ENCODE measurements around the gene SCUBE1. TPM values are rescaled to one million over a fixed set of nuclear protein-coding genes. Genes with fewer than 3 reads are reported as not detected.

SCUBE1 gene
- total and polyA plus RNA-seq, 2 donors (not counting 3 experiments of a cell fraction or from before 2014, with no cell fraction given): 0.07 TPM; not detected in 1

DNA sequence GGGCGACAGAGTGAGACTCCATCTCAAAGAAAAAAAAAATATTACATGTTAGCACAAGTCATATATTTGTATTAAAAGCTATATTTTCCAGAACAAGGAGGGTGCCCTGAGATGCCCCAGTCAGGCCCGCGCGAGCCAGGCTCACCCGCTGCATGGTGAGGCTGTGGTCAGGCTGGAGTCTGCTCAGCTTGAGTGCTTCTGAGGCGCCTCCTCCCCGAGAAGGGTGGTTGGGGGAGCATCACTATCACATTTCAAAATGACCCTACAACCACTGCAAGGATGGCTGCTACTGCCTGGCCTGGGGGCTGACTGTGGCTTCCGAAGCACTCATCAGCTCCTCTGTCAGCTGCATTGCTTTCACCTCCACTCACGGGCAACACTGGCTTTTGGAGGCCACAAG lies 77.1 kb downstream of the SCUBE1 start:
- no peak overlapping the region for H3K27ac ChIP-seq (ENCODE audit: insufficient read depth, low read depth, low read length)
- no peak overlapping the region for H2AFZ ChIP-seq (ENCODE audit: low read depth, low read length)
- H3K4me1 ChIP-seq (ENCODE audit: control insufficient read depth, extremely low read depth, insufficient read depth, low read length): peaks cover 23% of the 10 kb centered on the region
- ChIA-PET POLR2A (no interaction called here), CTCF (interaction anchor here (1.6 to 2.1 kb wide), 2 partner anchors 35 to 79 kb away, joined by 4 to 5 read pairs; no protein-coding TSS in a partner anchor)
- no peak overlapping the region for H3K9ac ChIP-seq (replicated peaks; ENCODE audit: extremely low read depth, insufficient read depth, low read length)
- no peaks in the 10 kb centered on the region for H4K20me1 ChIP-seq (replicated peaks; ENCODE audit: control insufficient read depth, extremely low read depth, insufficient read depth, low read length)
- no peak overlapping the region for H3K4me3 ChIP-seq (replicated peaks in 1 of 3; ENCODE audit: insufficient read depth in 1 of 3, low read depth in 1 of 3, low read length in 3 of 3)
- DNase-seq (ENCODE audit: low read depth, low spot score) (no peak), FAIRE-seq (no peak)
- no peaks in the 10 kb centered on the region for H3K79me2 ChIP-seq (ENCODE audit: control insufficient read depth, insufficient read depth, low read length)
- intact Hi-C loops (cut with micrococcal nuclease): no loop called here
- no peaks in the 10 kb centered on the region for H3K9me3 ChIP-seq (replicated peaks; ENCODE audit: control insufficient read depth, insufficient read depth, low read length)
- no peak overlapping the region for H3K4me2 ChIP-seq (ENCODE audit: insufficient read depth, low read length)
- BruUV-seq (replicated peaks): no TSS peak
- no peaks in the 10 kb centered on the region for H3K27me3 ChIP-seq (ENCODE audit: control insufficient read depth in 2 of 2, insufficient read depth in 2 of 2, low read length in 2 of 2)
- TF ChIP-seq GATA2 (IDR thresholded peaks at IDR 0.05; ENCODE audit: insufficient read depth, insufficient read length, low read depth, low read length) (no peak), JUN (IDR thresholded peaks at IDR 0.05; ENCODE audit: borderline replicate concordance, insufficient read depth, insufficient read length, low read depth) (no peak), POLR2A (IDR thresholded peaks at IDR 0.05; ENCODE audit: low read depth, low read length) (no peak), POLR2AphosphoS5 (IDR thresholded peaks at IDR 0.05; ENCODE audit: insufficient read depth, low read depth, low read length) (no peak), MYC (IDR thresholded peaks at IDR 0.05; ENCODE audit: low read depth, low read length) (no peak), FOS (IDR thresholded peaks at IDR 0.05; ENCODE audit: borderline replicate concordance, insufficient read depth, low read length) (no peak)
- TF ChIP-seq, protein P1, sequence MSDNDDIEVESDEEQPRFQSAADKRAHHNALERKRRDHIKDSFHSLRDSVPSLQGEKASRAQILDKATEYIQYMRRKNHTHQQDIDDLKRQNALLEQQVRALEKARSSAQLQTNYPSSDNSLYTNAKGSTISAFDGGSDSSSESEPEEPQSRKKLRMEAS (IDR thresholded peaks at IDR 0.05; ENCODE audit: insufficient read depth, insufficient read length): no peak
- TF ChIP-seq, protein P2, sequence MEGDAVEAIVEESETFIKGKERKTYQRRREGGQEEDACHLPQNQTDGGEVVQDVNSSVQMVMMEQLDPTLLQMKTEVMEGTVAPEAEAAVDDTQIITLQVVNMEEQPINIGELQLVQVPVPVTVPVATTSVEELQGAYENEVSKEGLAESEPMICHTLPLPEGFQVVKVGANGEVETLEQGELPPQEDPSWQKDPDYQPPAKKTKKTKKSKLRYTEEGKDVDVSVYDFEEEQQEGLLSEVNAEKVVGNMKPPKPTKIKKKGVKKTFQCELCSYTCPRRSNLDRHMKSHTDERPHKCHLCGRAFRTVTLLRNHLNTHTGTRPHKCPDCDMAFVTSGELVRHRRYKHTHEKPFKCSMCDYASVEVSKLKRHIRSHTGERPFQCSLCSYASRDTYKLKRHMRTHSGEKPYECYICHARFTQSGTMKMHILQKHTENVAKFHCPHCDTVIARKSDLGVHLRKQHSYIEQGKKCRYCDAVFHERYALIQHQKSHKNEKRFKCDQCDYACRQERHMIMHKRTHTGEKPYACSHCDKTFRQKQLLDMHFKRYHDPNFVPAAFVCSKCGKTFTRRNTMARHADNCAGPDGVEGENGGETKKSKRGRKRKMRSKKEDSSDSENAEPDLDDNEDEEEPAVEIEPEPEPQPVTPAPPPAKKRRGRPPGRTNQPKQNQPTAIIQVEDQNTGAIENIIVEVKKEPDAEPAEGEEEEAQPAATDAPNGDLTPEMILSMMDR (IDR thresholded peaks at IDR 0.05; ENCODE audit: extremely low read depth in 1 of 2, insufficient read depth in 1 of 2, low read depth in 1 of 2, low read length in 2 of 2): no peak
- no peaks in the 10 kb centered on the region for H3K36me3 ChIP-seq (ENCODE audit: control insufficient read depth in 2 of 2, extremely low read depth in 1 of 2, insufficient read depth in 2 of 2, low read length in 2 of 2)
- dilution Hi-C loops (cut with MboI; ENCODE audit: extremely low pct_ligation_motif_present, low sequenced_read_pairs): no loop called here
- H3K9me1 ChIP-seq (replicated peaks; ENCODE audit: control insufficient read depth, extremely low read depth, insufficient read depth, low read length): no peaks in the 10 kb centered on the region

Measured in endothelial cell of umbilical vein (primary cell).